OCI-LY7 (cell line): ENCODE results near the gene LTA4H.

Experiments
- CTCF ChIP-seq: fragments of 200-600 bp; sonication (generic); conservative IDR thresholded peaks from 2 replicates; pipeline ENCODE4 v1.5.1; 2014; ENCODE audit warnings: mild to moderate bottlenecking, antibody characterized with exemption, low read length, moderate library complexity, mixed read lengths
- EZH2phosphoT487 ChIP-seq: fragments of 200-600 bp; sonication (generic); IDR thresholded peaks from 2 replicates; pipeline ENCODE4 v1.6.1; 2018; ENCODE audit warnings: low read depth, borderline replicate concordance, mild to moderate bottlenecking, mixed run types, antibody characterized with exemption, low read length, moderate library complexity, mixed read lengths

- TF ChIP-seq CTCF (no peak), EZH2phosphoT487 (no peak)
Measured at GRCh38 chr12:96051756-96052485, 16.5 kb upstream of the LTA4H start.
